Pancreas (tissue), 10 donors: Measurements from ENCODE around the gene SLC32A1. TPM values are rescaled to one million over a fixed set of nuclear protein-coding genes. Genes with fewer than 3 reads are reported as not detected.
A peak's percentile ranks its signal among the peaks of the same experiment; 100 is the strongest.

Source experiments
- ATAC-seq, 4 donors: fragments of 200-7000 bp; cut with Tn5 transposase; one replicate each; pipeline versions ENCODE4 v1.8.0 to v1.9.1; 2020; ENCODE audit warnings: mild to moderate bottlenecking in 4 of 4, moderate library complexity in 4 of 4
- DNase-seq, 6 donors: peaks; one replicate each; pipeline ENCODE4 v3.0.0-alpha.2; 2020
- FAIRE-seq: peaks from 2 replicates; lab custom pipeline; 2012; peaks lifted over from hg19 to GRCh38; lab: Jason Lieb, UNC
- H3K27ac ChIP-seq, 4 donors: fragments of 200-600 bp; sonication (generic); 1 replicate in 3 of 4; 2 replicates in 1 of 4; pipeline versions ENCODE4 v1.5.0 to v1.8.0; 2020
- H3K27me3 ChIP-seq, 4 donors: fragments of 200-600 bp; one replicate each; pipeline ENCODE4 v1.8.0; 2021
- H3K36me3 ChIP-seq, 3 donors: fragments of 200-600 bp; sonication (generic) in 1 of 3; one replicate each; pipeline versions ENCODE4 v1.5.0 to v1.8.0; 2020 to 2021
- H3K4me1 ChIP-seq, 3 donors: fragments of 200-600 bp; one replicate each; pipeline ENCODE4 v1.8.0; 2021
- H3K4me3 ChIP-seq, 4 donors: fragments of 200-600 bp; sonication (generic) in 2 of 4; one replicate each; pipeline versions ENCODE4 v1.5.0 to v1.8.0; 2020 to 2021
- H3K9me3 ChIP-seq, 4 donors: fragments of 200-600 bp; one replicate each; pipeline ENCODE4 v1.8.0; 2021
- WGBS, 2 donors: extraction: QIAGEN DNeasy Blood & Tissue Kit; methylation state at CpG; one replicate each; pipeline ENCODE4 v1.1.7; 2013; 5-methylcytosine and 5-hydroxymethylcytosine counted together
- intact Hi-C, 3 donors: fragments of 100-400 bp; cut with DNase I; formaldehyde crosslinking; loops; one replicate each; pipeline versions ENCODE4 v1.11.1 to v1.14.2; 2022
- polyA plus RNA-seq, 2 donors: library from polyadenylated mRNA; stranded (reverse); fragments of 200-250 nt; gene quantifications; one replicate each; pipeline ENCODE4 v1.2.3, GENCODE V29; 2013
- total RNA-seq, 6 donors: library from RNA; stranded (reverse); fragmentation: NEBNext Ultra II Directional in 4 of 6; extraction: Animal tissue kit (Norgen Biotek cat#: 25700) in 4 of 6; gene quantifications; one replicate each; pipeline versions ENCODE4 v1.2.1 to v1.2.4, GENCODE V29; 2021 to 2023
- TF ChIP-seq, protein P1 (sequence below), 4 donors: fragments of 200-600 bp; sonication (generic) in 3 of 4; IDR thresholded peaks; one replicate each; pipeline versions ENCODE4 v1.5.0 to v1.8.0; 2021; ENCODE audit warnings: antibody characterized with exemption in 4 of 4
- donor health status: healthy with polysubstance abuse.
- donor health status: DM: no; HTN: no; CAD: no; lungs with moderate emphysema.
- donor health status: DM: no; HTN: no; CAD: no.
- donor health status: control.
- donor health status: control.
- donor health status: Bipolar disorder and iron deficiency.
- donor health status: DM: yes; HTN: yes; CAD: no.
- donor health status: DM: no; HTN: no; CAD: no.
- donor health status: DM: no; HTN: no; CAD: no.
- donor health status: DM: yes; HTN: yes; CAD: no.

SLC32A1 gene
- total and polyA plus RNA-seq, 8 donors, result not detected

DNA sequence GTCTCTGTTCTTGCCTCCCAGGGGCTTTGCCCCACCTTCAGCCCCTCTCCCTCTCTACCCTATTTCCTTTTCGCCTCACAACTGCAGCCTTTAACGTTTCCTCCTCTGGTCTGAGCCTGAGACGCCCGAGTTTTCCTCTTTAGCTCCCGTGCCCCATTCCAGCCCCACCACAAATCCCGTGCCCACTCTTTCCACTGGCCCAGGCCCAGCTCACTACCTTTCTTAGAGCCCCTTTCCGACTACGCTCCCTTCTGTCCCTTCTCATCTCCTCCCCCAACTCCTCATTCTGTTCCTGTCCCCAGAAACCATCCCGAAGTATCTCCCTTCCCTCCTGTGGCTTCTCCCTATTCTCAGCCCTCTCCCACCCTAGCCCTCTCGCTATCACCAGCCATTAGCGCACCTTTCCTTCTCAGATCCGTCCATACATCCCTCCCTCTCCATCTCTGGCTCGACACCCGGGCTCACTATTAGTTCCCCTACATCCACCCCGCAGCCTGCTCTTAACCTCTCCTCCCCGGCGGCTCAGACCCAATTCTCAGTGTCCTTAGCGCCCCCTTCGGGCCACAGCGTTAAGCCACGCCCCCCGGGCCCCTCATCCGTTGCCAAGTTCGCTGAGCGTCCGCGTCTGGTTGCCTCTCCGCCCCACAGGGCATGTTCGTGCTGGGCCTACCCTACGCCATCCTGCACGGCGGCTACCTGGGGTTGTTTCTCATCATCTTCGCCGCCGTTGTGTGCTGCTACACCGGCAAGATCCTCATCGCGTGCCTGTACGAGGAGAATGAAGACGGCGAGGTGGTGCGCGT is 2.7 kb downstream of the SLC32A1 start:
- DNase-seq (peak in 2 of 6 donors; percentile 71 to 72), ATAC-seq (peak in 1 of 4 donors; percentile 13), FAIRE-seq (no peak)
- H3K9me3 ChIP-seq, result no peaks in the 10 kb centered on the region
- H3K27me3 ChIP-seq, result peaks cover 0 to 74% (median 21%) of the 10 kb centered on the region in 4 donors
- no peak overlapping the region for H3K27ac ChIP-seq
- H3K4me1 ChIP-seq, result peaks cover 0 to 3% (median 0%) of the 10 kb centered on the region in 3 donors
- no peaks in the 10 kb centered on the region for H3K36me3 ChIP-seq
- WGBS, 2 donors, result 3 to 4% methylated on average over 43 of the region's 43 CpGs
- no peak overlapping the region for H3K4me3 ChIP-seq
- intact Hi-C loops, result no loop called here
- TF ChIP-seq, protein P1, sequence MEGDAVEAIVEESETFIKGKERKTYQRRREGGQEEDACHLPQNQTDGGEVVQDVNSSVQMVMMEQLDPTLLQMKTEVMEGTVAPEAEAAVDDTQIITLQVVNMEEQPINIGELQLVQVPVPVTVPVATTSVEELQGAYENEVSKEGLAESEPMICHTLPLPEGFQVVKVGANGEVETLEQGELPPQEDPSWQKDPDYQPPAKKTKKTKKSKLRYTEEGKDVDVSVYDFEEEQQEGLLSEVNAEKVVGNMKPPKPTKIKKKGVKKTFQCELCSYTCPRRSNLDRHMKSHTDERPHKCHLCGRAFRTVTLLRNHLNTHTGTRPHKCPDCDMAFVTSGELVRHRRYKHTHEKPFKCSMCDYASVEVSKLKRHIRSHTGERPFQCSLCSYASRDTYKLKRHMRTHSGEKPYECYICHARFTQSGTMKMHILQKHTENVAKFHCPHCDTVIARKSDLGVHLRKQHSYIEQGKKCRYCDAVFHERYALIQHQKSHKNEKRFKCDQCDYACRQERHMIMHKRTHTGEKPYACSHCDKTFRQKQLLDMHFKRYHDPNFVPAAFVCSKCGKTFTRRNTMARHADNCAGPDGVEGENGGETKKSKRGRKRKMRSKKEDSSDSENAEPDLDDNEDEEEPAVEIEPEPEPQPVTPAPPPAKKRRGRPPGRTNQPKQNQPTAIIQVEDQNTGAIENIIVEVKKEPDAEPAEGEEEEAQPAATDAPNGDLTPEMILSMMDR (IDR thresholded peaks at IDR 0.05), result no peak

DNA sequence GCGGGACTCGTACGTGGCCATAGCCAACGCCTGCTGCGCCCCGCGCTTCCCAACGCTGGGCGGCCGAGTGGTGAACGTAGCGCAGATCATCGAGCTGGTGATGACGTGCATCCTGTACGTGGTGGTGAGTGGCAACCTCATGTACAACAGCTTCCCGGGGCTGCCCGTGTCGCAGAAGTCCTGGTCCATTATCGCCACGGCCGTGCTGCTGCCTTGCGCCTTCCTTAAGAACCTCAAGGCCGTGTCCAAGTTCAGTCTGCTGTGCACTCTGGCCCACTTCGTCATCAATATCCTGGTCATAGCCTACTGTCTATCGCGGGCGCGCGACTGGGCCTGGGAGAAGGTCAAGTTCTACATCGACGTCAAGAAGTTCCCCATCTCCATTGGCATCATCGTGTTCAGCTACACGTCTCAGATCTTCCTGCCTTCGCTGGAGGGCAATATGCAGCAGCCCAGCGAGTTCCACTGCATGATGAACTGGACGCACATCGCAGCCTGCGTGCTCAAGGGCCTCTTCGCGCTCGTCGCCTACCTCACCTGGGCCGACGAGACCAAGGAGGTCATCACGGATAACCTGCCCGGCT is 3.4 kb downstream of the SLC32A1 start:
- FAIRE-seq, result no peak
- H3K9me3 ChIP-seq, result no peaks in the 10 kb centered on the region
- no peak for DNase-seq
- TF ChIP-seq, protein P1 (IDR thresholded peaks at IDR 0.05), result no peak
- peaks cover 0 to 3% (median 0%) of the 10 kb centered on the region in 3 donors for H3K4me1 ChIP-seq
- H3K27me3 ChIP-seq, result peaks cover 0 to 80% (median 24%) of the 10 kb centered on the region in 4 donors
- no peak for ATAC-seq
- WGBS, 2 donors, result 5 to 7% methylated on average over 46 of the region's 46 CpGs
- H3K27ac ChIP-seq, result no peak overlapping the region
- intact Hi-C loops, result no loop called here
- H3K4me3 ChIP-seq, result no peak overlapping the region
- H3K36me3 ChIP-seq, result no peaks in the 10 kb centered on the region

DNA sequence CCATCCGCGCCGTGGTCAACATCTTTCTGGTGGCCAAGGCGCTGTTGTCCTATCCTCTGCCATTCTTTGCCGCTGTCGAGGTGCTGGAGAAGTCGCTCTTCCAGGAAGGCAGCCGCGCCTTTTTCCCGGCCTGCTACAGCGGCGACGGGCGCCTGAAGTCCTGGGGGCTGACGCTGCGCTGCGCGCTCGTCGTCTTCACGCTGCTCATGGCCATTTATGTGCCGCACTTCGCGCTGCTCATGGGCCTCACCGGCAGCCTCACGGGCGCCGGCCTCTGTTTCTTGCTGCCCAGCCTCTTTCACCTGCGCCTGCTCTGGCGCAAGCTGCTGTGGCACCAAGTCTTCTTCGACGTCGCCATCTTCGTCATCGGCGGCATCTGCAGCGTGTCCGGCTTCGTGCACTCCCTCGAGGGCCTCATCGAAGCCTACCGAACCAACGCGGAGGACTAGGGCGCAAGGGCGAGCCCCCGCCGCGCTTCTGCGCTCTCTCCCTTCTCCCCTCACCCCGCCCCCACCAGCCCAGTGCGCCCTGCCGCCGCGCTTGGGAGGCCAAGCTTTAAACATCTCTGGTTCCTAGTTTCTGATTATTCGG is 4.0 kb downstream of the SLC32A1 start:
- peaks cover 0 to 84% (median 24%) of the 10 kb centered on the region in 4 donors for H3K27me3 ChIP-seq
- intact Hi-C loops, result no loop called here
- WGBS, 2 donors, result 2% methylated on average over 51 to 56 of the region's 56 CpGs
- FAIRE-seq (no peak), DNase-seq (no peak), ATAC-seq (no peak)
- H3K27ac ChIP-seq, result no peak overlapping the region
- H3K9me3 ChIP-seq, result no peaks in the 10 kb centered on the region
- peaks cover 0 to 3% (median 0%) of the 10 kb centered on the region in 3 donors for H3K4me1 ChIP-seq
- H3K36me3 ChIP-seq, result no peaks in the 10 kb centered on the region
- no peak overlapping the region for H3K4me3 ChIP-seq
- TF ChIP-seq, protein P1 (IDR thresholded peaks at IDR 0.05), result no peak

DNA sequence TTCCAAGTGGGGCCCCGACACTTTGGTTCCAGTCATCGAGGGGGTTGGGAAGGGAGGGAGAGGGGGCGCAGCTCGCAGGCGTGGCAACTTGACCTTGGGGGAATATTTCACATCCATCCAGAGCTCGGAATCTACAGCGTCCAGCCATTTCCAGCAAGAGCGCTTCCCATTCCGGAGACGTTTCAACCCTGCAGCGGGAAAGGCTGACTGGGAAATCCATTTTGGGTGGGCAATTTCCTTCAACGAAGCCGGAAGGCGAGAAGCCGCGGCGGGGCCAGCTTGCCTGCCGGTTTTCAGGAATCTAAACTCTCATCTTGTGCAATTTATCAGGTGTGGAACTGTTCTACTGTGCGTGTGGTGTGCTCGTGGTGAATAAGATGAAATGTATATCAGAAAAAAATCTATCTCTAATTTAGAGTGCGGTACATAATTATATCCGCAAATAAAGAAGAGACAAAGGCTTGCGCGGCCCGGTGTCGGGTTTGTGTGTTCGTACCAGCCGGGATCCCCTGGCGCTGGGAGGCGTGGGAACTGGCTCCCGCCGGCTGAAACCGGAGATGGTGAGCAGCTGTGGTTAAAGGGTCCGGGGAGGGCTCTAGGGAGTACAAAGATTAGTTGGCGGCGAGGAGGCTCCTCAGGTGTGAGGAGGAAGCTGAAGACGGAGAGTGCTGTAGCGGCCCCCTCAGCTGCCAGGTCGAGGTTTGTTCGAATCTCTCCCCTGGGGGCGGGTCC is 4.8 kb downstream of the SLC32A1 start:
- no peak for FAIRE-seq
- no peak overlapping the region for H3K4me3 ChIP-seq

More for the DNA sequence above, 4.8 kb downstream of the SLC32A1 start:
- intact Hi-C loops, result no loop called here
- H3K4me1 ChIP-seq, result peaks cover 0 to 3% (median 0%) of the 10 kb centered on the region in 3 donors
- H3K27ac ChIP-seq, result no peak overlapping the region
- H3K36me3 ChIP-seq, result no peaks in the 10 kb centered on the region
- DNase-seq (no peak), ATAC-seq (no peak)
- no peaks in the 10 kb centered on the region for H3K9me3 ChIP-seq
- TF ChIP-seq, protein P1 (IDR thresholded peaks at IDR 0.05), result no peak
- H3K27me3 ChIP-seq, result peaks cover 0 to 82% (median 24%) of the 10 kb centered on the region in 4 donors
- 2 to 3% methylated on average over 41 of the region's 41 CpGs for WGBS, 2 donors
